ENCODE results near the gene ABCA4.

DNA sequence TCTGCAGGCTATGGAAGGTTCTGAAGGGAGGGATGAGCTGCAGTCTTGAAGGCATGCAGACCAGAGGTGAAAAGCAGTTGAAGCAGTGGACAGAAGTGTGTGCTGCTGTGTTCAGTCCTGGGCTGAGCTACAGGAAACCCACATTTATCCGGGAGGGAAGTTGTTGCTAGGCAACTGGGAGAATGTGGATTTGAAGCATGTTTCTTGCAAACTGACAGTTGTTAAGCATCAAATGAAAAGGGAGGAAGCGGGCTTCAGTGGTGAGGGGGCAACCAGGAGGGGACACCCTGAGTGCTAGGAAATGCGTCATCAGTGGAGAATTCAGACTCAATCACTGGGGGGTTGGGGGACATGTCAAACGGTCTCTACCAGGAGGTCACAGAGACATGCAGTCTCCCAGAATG is 28.7 kb downstream of the ABCA4 start:
- TF ChIP-seq POLR2A (IDR thresholded peaks at IDR 0.05) = no peak
- TF ChIP-seq, protein P1, sequence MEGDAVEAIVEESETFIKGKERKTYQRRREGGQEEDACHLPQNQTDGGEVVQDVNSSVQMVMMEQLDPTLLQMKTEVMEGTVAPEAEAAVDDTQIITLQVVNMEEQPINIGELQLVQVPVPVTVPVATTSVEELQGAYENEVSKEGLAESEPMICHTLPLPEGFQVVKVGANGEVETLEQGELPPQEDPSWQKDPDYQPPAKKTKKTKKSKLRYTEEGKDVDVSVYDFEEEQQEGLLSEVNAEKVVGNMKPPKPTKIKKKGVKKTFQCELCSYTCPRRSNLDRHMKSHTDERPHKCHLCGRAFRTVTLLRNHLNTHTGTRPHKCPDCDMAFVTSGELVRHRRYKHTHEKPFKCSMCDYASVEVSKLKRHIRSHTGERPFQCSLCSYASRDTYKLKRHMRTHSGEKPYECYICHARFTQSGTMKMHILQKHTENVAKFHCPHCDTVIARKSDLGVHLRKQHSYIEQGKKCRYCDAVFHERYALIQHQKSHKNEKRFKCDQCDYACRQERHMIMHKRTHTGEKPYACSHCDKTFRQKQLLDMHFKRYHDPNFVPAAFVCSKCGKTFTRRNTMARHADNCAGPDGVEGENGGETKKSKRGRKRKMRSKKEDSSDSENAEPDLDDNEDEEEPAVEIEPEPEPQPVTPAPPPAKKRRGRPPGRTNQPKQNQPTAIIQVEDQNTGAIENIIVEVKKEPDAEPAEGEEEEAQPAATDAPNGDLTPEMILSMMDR (IDR thresholded peaks at IDR 0.05) = no peak
